Measurements from ENCODE around the gene MAJIN. TPM values are rescaled to one million over a fixed set of nuclear protein-coding genes. Genes with fewer than 3 reads are reported as not detected.
"Not testable (repeated sequence)": the region's sequence is repeated elsewhere in the genome, so short reads cannot be mapped to it uniquely, and the experiment has no call there.

Gene MAJIN
- total RNA-seq, 4 donors from 2014 or later: not detected

DNA sequence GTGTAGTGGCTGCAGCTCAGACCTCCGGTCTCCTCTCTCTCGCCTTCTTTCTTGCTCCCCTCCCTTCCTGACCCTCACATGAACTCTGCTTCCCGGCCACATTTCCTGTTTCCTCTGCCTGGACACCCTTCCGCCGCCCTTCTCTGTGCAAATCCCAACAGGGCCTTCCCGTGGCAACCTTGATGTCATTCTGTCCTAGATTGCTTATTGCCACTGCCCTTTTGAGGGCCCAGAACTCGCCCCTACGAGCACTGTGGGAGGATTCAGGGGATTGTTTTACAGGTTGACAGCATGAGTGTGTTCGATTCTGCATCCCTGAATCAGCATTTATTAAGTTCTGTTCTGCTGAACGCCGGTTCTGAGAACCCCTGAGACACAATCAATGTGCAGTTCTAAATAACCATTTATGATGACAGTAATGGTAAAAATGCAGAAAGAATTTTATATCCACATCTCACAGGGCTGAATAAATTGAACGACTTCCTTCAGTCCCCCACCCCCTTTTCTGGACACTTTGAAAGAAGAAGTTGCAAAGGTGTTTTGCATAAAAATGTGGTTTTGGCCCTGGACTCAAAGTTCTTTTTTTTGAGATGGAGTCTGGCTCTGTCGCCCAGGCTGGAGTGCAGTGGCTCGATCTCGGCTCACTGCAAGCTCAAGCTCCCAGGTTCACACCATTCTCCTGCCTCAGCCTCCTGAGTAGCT lies 18.5 kb upstream of the MAJIN start:
- no peaks in the 10 kb centered on the region for H3K9me3 ChIP-seq
- H3K36me3 ChIP-seq: no peaks in the 10 kb centered on the region
- intact Hi-C loops (cut with DNase I): no loop called here
- DNase-seq: no peak
- H3K4me3 ChIP-seq: peak overlapping the region in 1 of 4 donors; percentile 28
- H3K4me1 ChIP-seq: peaks cover 0 to 19% (median 5%) of the 10 kb centered on the region in 3 donors
- H3K27ac ChIP-seq: peak overlapping the region in 2 of 4 donors; percentile 21 to 43
- H3K27me3 ChIP-seq: no peaks in the 10 kb centered on the region
- WGBS, 2 donors: 49 to 53% methylated on average over 13 to 15 of the region's 15 CpGs
- TF ChIP-seq, protein P1, sequence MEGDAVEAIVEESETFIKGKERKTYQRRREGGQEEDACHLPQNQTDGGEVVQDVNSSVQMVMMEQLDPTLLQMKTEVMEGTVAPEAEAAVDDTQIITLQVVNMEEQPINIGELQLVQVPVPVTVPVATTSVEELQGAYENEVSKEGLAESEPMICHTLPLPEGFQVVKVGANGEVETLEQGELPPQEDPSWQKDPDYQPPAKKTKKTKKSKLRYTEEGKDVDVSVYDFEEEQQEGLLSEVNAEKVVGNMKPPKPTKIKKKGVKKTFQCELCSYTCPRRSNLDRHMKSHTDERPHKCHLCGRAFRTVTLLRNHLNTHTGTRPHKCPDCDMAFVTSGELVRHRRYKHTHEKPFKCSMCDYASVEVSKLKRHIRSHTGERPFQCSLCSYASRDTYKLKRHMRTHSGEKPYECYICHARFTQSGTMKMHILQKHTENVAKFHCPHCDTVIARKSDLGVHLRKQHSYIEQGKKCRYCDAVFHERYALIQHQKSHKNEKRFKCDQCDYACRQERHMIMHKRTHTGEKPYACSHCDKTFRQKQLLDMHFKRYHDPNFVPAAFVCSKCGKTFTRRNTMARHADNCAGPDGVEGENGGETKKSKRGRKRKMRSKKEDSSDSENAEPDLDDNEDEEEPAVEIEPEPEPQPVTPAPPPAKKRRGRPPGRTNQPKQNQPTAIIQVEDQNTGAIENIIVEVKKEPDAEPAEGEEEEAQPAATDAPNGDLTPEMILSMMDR (IDR thresholded peaks at IDR 0.05): no peak
- no peak for TF ChIP-seq POLR2A (IDR thresholded peaks at IDR 0.05)

DNA sequence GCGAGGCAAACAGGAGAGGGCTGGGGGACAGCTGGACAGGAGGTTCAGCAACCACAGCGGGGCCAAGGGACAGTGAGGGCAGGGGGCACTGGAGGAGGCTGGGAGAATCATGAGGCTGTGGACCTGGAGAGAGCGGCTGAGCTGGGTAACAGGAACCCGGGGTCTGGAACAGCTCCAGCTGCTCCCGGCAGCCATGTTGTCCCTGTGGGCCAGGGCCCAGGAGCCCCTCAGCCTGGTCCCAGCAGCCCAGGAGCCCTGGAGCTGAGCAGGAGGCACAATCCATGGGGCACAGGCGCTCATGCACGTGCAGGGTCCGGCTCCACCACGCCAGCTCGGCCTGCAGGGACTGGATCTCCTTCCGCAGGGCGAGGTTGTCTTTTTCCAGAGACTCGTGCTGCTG lies 17.5 kb upstream of the MAJIN start:
- Histone ChIP-seq H3K27ac (peak overlapping the region in 1 of 4 donors; percentile 21), H3K36me3 (no peaks in the 10 kb centered on the region), H3K4me3 (peak overlapping the region in 1 of 4 donors; percentile 28), H3K9me3 (no peaks in the 10 kb centered on the region), H3K4me1 (peaks cover 0 to 19% (median 5%) of the 10 kb centered on the region in 3 donors), H3K27me3 (no peaks in the 10 kb centered on the region)
- no peak for DNase-seq
- 73% methylated on average over 5 of the region's 13 CpGs; no CpG with 5 or more reads in 1 of the 2 donors for WGBS, 2 donors
- no peak for TF ChIP-seq POLR2A (IDR thresholded peaks at IDR 0.05)
- TF ChIP-seq, protein P1 (IDR thresholded peaks at IDR 0.05): no peak
- intact Hi-C loops (cut with DNase I): no loop called here

DNA sequence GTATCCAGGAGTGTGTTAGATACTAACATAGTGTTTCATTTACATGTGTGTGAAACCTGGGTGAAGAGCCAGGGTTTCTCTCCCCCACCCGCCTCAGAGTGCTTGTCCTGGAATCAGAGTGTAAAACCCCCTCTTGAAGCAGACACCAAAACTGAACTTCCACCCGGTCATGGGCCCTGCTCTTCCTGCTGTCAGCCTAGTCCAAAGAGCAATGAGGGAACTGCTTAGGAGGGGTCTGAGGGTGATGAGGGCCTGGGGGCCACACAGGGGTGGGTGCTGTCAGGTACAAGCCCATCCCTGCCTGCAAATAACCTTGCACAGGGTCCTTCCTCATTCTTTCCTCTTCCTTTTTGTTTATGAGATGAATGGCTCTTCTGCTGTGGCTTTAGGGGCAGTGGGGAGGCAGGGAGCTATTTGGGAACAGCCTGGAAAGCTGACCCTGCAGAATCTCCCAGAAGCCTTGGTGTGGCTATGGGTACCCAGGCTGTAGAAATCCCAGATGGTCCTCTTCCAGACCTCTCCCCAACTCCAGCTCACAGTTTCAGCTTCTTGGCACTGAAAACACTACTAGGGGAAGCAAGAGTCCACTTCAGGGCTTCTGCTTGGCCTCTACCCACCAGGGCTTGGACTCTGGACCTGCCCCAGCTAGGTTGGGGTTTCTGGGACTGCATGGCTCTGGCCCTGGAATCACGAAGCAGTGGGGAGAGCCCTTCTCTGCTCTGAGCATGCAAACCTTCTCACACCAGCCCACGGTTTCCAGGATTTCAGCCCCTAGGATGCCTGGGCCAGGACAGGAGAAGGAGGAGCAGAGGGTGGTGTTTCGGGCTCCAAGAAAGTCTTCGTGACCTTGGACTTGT lies 16.3 kb upstream of the MAJIN start:
- H3K27ac ChIP-seq: no peak overlapping the region
- no peaks in the 10 kb centered on the region for H3K36me3 ChIP-seq
- no peak overlapping the region for H3K4me3 ChIP-seq
- 77 to 83% methylated on average over 4 to 5 of the region's 6 CpGs for WGBS, 2 donors
- intact Hi-C loops (cut with DNase I): no loop called here
- H3K9me3 ChIP-seq: no peaks in the 10 kb centered on the region
- no peak for TF ChIP-seq POLR2A (IDR thresholded peaks at IDR 0.05)
- TF ChIP-seq, protein P1 (IDR thresholded peaks at IDR 0.05): no peak
- H3K4me1 ChIP-seq: peaks cover 0 to 19% (median 5%) of the 10 kb centered on the region in 3 donors
- DNase-seq: no peak
- no peaks in the 10 kb centered on the region for H3K27me3 ChIP-seq

DNA sequence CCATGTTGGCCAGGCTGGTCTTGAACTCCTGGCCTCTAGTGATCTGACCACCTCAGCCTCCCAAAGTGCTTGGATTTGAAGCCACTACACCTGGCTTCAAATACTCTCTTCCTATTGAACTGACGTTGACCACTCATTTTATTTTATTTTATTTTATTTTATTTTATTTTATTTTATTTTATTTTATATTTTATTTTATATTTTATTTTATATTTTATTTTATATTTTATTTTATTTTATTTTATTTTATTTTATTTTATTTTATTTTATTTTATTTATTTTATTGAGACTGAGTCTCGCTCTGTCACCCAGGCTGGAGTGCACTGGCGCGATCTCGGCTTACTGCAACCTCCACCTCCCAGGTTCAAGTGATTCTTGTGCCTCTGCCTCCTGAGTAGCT lies 11.4 kb upstream of the MAJIN start:
- H3K36me3 ChIP-seq; H3K4me1 ChIP-seq; DNase-seq; H3K9me3 ChIP-seq; intact Hi-C loops (cut with DNase I); H3K4me3 ChIP-seq; H3K27ac ChIP-seq: not testable (repeated sequence)
- H3K27me3 ChIP-seq: peaks cover 0 to 22% (median 0%) of the 10 kb centered on the region in 4 donors
- WGBS, 2 donors: 79 to 85% methylated on average over 1 to 5 of the region's 5 CpGs

DNA sequence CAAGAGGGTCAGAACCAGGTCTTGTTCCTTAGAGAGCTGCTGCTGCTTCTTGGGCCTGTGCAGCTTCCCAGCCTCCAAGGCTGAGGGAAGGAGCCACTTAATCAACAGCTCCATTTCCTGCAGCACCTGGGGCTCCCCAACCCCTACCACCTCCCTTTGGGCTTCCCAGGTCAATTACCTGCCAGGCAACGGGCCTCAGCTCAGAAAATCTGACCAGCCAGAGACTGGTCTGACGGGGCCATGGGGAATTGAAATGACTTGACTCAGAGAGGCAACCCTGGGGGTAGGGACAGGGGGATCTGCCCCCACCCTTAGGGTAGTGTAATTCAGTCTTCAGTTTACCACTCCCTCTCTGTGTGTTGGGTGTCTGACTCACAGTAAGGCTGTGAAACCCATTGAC lies 4.7 kb upstream of the MAJIN start:
- 67% methylated on average over 2 of the region's 2 CpGs; no CpG with 5 or more reads in 1 of the 2 donors for WGBS, 2 donors

More for the DNA sequence above, 4.7 kb upstream of the MAJIN start:
- Histone ChIP-seq H3K4me1 (peaks cover 0 to 9% (median under 1%) of the 10 kb centered on the region in 3 donors), H3K9me3 (no peaks in the 10 kb centered on the region), H3K4me3 (no peak overlapping the region), H3K27me3 (peaks cover 0 to 33% (median 0%) of the 10 kb centered on the region in 4 donors), H3K27ac (no peak overlapping the region), H3K36me3 (no peaks in the 10 kb centered on the region)
- intact Hi-C loops (cut with DNase I): no loop called here
- TF ChIP-seq POLR2A (IDR thresholded peaks at IDR 0.05): no peak
- TF ChIP-seq, protein P1 (IDR thresholded peaks at IDR 0.05): no peak
- no peak for DNase-seq

Measured in esophagus squamous epithelium (tissue), 5 donors.